Measurements from ENCODE around the gene AMBP.

DNA sequence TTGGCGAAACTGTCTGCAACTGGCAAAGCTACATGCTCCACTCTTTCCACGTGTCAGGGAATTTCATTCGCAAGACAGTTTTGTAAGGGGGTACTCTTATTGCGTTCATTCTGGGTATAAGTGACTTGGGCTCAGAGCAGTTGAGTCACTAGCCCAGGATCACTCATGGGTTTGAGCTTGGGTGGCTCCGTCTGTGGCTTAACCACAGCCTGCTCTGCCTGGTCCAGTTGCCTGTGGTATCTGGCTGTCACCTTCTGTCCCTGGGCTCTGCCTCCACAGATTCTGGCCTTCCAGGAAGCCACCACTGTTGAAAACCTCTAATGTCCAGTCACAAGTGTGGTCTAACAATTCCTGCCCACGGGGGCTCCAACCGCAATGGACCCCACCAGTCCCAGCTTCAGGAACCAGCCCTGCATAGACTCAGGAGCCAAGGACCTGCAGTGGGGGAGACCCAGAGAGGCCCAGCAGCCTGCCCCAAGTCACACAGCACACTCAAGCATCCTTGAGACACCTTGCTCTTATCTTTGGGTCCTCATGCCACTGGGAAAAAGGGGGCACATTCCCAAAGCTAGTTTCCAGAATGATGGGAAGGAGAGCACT lies 10.6 kb upstream of the AMBP start:
- TF ChIP-seq, protein P1, sequence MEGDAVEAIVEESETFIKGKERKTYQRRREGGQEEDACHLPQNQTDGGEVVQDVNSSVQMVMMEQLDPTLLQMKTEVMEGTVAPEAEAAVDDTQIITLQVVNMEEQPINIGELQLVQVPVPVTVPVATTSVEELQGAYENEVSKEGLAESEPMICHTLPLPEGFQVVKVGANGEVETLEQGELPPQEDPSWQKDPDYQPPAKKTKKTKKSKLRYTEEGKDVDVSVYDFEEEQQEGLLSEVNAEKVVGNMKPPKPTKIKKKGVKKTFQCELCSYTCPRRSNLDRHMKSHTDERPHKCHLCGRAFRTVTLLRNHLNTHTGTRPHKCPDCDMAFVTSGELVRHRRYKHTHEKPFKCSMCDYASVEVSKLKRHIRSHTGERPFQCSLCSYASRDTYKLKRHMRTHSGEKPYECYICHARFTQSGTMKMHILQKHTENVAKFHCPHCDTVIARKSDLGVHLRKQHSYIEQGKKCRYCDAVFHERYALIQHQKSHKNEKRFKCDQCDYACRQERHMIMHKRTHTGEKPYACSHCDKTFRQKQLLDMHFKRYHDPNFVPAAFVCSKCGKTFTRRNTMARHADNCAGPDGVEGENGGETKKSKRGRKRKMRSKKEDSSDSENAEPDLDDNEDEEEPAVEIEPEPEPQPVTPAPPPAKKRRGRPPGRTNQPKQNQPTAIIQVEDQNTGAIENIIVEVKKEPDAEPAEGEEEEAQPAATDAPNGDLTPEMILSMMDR (IDR thresholded peaks at IDR 0.05; ENCODE audit: low read depth, low read length, missing input control), result no peak
- TF ChIP-seq YY1 (IDR thresholded peaks at IDR 0.05) (no peak), GABPA (IDR thresholded peaks at IDR 0.05 in 1 of 2, conservative IDR thresholded peaks at IDR 0.05 in 1 of 2) (no peak), REST (IDR thresholded peaks at IDR 0.05) (no peak), ZBTB33 (IDR thresholded peaks at IDR 0.05) (no peak), SP1 (IDR thresholded peaks at IDR 0.05) (no peak), RAD21 (IDR thresholded peaks at IDR 0.05) (no peak), JUND (IDR thresholded peaks at IDR 0.05) (no peak), MAX (IDR thresholded peaks at IDR 0.05) (no peak)
